ENCODE data around the gene PBRM1.

Gene PBRM1

DNA sequence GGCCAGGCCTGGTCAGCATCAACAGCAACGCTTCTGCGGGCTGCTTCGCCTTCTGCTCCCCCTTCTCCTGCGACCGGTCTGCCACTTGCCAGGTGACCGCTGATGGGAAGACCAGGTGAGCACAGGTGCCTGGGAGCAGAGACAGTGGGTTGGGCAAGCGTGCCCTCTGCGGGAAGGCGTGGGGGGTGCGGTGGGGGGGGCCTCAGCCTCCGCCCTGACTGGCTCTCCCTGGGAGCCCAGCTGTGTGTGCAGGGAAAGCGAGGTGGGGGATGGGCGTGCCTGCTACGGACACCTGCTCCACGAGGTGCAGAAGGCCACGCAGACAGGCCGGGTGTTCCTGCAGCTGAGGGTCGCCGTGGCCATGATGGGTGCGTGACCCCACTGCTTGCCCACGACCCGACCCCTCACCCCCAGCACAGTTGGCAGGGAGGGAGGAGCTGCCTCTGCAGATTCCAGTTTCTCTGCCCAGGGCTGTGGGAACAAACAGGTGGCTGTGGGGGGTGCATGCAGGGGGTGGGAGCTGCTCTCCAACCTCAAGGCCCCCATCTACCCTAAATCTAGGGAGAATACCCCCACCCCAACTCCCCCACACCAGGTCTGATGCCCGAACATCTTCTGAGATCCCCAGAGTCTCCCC is 181.8 kb downstream of the PBRM1 start:
- no peak overlapping the region for H3K4me3 ChIP-seq (ENCODE audit: low read depth, low read length)
- TF ChIP-seq, protein P1, sequence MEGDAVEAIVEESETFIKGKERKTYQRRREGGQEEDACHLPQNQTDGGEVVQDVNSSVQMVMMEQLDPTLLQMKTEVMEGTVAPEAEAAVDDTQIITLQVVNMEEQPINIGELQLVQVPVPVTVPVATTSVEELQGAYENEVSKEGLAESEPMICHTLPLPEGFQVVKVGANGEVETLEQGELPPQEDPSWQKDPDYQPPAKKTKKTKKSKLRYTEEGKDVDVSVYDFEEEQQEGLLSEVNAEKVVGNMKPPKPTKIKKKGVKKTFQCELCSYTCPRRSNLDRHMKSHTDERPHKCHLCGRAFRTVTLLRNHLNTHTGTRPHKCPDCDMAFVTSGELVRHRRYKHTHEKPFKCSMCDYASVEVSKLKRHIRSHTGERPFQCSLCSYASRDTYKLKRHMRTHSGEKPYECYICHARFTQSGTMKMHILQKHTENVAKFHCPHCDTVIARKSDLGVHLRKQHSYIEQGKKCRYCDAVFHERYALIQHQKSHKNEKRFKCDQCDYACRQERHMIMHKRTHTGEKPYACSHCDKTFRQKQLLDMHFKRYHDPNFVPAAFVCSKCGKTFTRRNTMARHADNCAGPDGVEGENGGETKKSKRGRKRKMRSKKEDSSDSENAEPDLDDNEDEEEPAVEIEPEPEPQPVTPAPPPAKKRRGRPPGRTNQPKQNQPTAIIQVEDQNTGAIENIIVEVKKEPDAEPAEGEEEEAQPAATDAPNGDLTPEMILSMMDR (IDR thresholded peaks at IDR 0.05; ENCODE audit: low read depth, low read length): no peak

DNA sequence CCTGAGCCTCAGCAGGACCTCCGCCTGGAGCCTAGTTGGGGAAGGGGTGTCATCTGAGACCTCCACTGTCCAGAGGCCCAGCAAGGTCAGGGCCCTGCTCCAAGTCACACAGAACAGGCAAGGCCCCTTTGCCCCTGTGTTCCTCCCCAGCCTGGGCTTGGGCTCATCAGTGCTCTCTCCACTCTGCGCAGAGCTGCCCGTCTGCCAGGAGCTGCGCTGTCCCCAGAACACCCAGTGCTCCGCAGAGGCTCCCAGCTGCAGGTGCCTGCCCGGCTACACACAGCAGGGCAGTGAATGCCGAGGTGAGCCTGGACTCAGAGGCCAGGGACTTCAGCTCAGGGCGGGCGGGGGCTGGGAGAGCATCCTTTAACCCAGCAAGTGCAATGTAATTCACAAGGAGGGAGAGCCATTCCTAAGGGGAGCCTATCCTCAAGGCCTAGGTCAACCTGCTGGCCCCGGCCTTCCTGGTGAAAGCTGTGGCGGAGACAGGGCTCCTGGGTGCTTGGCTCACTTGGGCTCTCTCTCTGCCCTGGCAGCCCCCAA is 182.8 kb downstream of the PBRM1 start:
- no peak overlapping the region for H3K4me3 ChIP-seq (ENCODE audit: low read depth, low read length)
- TF ChIP-seq, protein P1 (IDR thresholded peaks at IDR 0.05; ENCODE audit: low read depth, low read length): no peak

DNA sequence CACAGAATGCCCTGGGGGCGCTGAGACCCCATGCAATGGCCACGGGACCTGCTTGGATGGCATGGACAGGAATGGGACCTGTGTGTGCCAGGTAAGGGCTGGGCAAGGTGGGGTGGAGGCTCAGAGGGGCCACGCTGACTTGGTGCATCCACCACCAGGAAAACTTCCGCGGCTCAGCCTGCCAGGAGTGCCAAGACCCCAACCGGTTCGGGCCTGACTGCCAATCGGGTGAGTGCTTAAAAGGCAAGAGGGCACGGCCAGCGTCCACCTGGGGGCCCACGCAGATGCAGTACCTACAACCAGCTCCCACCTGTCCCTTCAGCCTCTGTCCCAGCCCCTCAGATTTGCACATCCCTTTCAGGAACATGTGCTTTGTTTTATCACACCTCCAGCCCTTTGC is 183.7 kb downstream of the PBRM1 start:
- no peak overlapping the region for H3K4me3 ChIP-seq (ENCODE audit: low read depth, low read length)
- TF ChIP-seq, protein P1 (IDR thresholded peaks at IDR 0.05; ENCODE audit: low read depth, low read length): no peak

DNA sequence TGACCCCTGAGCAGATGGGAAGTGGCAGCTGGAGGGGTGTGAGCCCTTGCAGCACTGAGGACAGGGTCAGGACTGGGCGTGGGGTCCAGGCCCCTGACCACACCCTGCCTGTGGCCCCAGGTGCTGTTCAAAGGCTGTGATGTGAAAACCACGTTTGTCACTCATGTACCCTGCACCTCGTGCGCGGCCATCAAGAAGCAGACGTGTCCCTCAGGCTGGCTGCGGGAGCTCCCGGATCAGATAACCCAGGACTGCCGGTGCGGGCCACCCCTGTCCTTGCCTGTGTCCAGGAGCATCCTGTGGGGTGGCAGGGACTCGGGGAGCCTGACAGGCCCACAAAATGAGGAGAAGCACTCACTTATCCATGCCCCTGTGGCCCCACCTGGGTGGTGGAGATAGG is 184.7 kb downstream of the PBRM1 start:
- TF ChIP-seq, protein P1 (IDR thresholded peaks at IDR 0.05; ENCODE audit: low read depth, low read length): no peak

DNA sequence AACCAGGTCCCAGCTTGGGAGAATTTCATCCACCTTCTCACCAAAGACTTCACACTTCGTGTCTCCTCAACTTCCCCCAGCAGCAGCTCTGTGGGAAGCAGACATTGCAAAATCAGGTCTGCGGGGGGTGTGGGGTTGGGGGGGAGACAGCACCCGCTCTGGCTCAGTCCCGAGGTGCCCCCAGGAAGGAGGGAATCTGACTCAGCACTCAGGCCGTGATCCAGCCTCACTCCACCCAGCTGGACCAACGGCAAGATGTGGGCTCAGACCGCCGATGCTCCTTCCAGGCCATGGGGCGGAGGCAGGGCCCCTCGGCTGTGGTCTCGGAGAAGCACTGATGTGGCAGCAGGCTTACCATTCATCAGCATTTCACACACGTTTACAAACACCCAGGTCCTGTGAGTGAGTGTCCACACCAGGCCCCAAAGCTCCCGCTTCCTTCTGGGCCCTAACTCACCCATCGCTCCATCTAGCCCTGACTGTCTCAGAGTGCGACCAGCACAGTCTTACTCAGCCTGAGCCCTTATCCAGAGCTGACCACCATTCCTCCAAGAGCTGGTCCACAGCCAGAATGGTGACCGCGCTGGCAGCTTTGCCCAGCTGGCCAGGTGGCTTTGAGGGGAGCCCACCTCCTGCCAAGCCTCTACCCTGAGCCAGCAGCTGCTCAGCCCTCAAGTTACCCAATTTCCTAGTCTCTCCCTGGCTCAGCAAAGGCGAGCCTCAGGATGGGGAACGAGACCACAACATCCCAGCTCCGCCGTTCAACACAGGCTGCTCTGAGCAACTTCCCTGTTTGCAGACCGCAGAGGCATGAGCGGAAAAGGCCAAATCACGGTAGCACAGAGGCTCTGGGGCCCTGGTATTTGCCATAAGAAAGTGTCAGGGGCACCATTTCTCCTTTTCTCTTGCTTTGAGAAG is 187.3 kb downstream of the PBRM1 start:
- TF ChIP-seq, protein P1 (IDR thresholded peaks at IDR 0.05; ENCODE audit: low read depth, low read length): no peak
- H3K4me3 ChIP-seq (ENCODE audit: low read depth, low read length): no peak overlapping the region

More for the DNA sequence above, 184.7 kb downstream of the PBRM1 start:
- no peak overlapping the region for H3K4me3 ChIP-seq (ENCODE audit: low read depth, low read length)

DNA sequence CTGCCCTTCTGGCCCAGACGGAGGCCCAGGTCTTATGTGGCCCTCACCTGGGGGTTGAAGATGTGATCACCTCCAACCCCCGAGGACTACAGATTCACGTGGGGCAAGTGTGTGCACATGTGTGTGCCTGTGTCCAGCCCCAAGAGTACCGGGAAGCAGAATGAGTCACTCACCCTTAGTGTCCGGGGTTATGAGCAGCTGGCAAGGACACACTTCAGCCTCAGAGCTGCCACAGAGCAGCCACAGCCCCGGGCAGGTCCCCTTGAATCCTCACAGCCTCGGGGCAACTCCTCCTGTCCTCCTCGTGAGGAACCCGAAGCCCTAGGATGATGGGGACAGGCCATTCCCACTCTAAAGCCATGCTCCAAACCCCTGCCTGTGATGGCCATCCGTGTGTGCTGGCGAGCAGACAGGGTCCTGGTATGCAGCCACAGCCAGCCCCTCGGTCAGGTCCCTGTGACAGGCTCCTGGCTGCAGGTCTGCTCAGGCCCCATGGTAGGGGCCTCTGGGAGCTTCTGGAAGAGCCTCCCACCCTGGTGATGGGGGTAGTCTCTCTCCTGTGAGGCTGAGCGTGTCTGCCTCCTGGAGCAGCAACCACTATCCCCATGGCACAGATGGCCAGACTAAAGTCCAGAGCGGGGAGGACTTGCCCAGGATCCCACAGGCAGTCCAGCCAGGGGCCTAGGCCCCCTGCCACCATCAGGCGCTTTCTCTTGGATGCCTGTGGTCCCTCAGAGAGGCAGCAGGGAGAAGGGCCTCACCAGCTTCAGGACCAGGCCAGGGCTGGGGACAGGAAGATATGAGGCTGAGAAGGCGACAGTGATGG is 189.7 kb downstream of the PBRM1 start:
- TF ChIP-seq, protein P1 (IDR thresholded peaks at IDR 0.05; ENCODE audit: low read depth, low read length): no peak
- H3K4me3 ChIP-seq (ENCODE audit: low read depth, low read length): no peak overlapping the region
